Measurements from ENCODE around the gene SV2B. TPM values are rescaled to one million over a fixed set of nuclear protein-coding genes. Genes with fewer than 3 reads are reported as not detected.
A peak's percentile ranks its signal among the peaks of the same experiment; 100 is the strongest.

Gene SV2B
- total and polyA plus RNA-seq, 2 experiments from 2014 or later, result 0.06 to 0.76 TPM

DNA sequence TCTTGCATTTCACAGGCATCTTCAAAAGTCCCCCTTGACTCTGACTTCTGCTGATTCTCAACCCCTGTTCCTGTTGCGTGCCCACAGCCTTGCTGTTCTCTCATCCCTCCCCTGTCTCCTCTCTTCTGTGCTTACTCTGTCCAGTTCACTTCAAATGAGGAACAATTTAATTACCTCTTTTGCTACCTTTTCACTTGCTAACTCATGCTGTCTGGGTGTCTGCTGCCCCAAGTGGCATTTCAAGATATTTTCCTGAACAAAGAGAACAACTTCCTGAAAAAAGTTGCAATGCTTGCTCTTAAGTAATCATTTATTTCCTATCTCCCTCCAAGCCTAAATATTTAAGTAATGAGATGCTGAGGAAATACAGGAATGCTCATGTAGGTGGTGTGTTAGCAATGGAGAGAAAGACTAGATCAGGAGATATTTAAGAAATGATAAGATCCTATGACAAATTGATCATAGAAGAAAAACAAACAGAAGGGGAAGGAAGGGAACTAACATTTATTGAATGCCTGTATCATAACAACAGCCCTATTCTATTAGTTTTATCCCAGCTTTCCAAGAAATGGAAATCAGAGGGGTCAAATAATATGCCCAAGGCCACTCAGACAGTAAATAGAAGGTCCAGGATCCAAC is 42.2 kb downstream of the SV2B start:
- Histone ChIP-seq H3K4me1 (ENCODE audit: insufficient read depth) (no peaks in the 10 kb centered on the region), H4K20me1 (replicated peaks; ENCODE audit: insufficient read depth) (no peaks in the 10 kb centered on the region), H2AFZ (peak overlapping the region; percentile 67), H3K4me3 (no peak overlapping the region), H3K27me3 (ENCODE audit: insufficient read depth) (no peaks in the 10 kb centered on the region), H3F3A (replicated peaks; ENCODE audit: low read depth) (no peaks in the 10 kb centered on the region), H3K9me2 (ENCODE audit: insufficient read depth) (no peaks in the 10 kb centered on the region), H3K36me3 (ENCODE audit: insufficient read depth) (no peaks in the 10 kb centered on the region), H3K4me2 (no peak overlapping the region), H3K79me2 (replicated peaks; ENCODE audit: insufficient read depth) (no peaks in the 10 kb centered on the region), H3K27ac (ENCODE audit: low read depth) (no peak overlapping the region)
- Mint-ChIP-seq H3K27ac (no peak overlapping the region), H3K4me3 (no peak overlapping the region), H3K4me1 (peaks cover 4% of the 10 kb centered on the region; the same call in 2 of the 3 replicates), H3K36me3 (ENCODE audit: low read depth) (no peaks in the 10 kb centered on the region), H3K9me3 (no peaks in the 10 kb centered on the region), H3K27me3 (ENCODE audit: insufficient read depth, low read depth, poor library complexity) (peaks cover 2% of the 10 kb centered on the region)
- ATAC-seq (peak; percentile 56; the same call in 2 of the 3 replicates), DNase-seq (ENCODE audit: low spot score) (peak; percentile 56)
- TF ChIP-seq STAT1 (IDR thresholded peaks at IDR 0.05; ENCODE audit: unreplicated experiment), result no peak
- no peak for TF ChIP-seq ZNF114 (CRISPR knock-in tag; IDR thresholded peaks at IDR 0.05)
- TF ChIP-seq, protein P1, sequence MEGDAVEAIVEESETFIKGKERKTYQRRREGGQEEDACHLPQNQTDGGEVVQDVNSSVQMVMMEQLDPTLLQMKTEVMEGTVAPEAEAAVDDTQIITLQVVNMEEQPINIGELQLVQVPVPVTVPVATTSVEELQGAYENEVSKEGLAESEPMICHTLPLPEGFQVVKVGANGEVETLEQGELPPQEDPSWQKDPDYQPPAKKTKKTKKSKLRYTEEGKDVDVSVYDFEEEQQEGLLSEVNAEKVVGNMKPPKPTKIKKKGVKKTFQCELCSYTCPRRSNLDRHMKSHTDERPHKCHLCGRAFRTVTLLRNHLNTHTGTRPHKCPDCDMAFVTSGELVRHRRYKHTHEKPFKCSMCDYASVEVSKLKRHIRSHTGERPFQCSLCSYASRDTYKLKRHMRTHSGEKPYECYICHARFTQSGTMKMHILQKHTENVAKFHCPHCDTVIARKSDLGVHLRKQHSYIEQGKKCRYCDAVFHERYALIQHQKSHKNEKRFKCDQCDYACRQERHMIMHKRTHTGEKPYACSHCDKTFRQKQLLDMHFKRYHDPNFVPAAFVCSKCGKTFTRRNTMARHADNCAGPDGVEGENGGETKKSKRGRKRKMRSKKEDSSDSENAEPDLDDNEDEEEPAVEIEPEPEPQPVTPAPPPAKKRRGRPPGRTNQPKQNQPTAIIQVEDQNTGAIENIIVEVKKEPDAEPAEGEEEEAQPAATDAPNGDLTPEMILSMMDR (conservative IDR thresholded peaks at IDR 0.05; ENCODE audit: low read depth in 2 of 2), result peak; percentile 55 to 72

DNA sequence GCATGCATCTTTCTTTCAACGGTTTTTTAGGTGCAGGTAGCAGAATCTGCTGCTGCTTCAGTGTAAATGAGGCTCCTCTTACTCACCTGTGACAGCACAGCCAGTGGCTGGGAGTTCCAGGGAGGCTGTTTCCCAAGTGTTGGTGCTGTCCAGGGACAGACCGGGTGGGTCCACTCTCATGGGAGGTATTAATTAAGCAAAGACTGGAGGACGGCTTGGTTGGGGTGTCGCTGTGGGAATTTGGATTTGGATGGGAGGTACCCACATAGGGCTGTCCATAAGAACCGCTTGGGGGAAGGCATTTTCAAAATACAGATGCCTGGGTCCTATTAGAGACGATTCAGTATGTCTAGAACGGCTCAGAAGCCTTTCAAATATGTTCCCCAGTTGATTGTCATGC is 42.9 kb downstream of the SV2B start:
- Mint-ChIP-seq H3K4me3 (no peak overlapping the region), H3K27ac (no peak overlapping the region), H3K9me3 (no peaks in the 10 kb centered on the region), H3K4me1 (peaks cover 4% of the 10 kb centered on the region; the same call in 2 of the 3 replicates), H3K36me3 (ENCODE audit: low read depth) (no peaks in the 10 kb centered on the region), H3K27me3 (ENCODE audit: insufficient read depth, low read depth, poor library complexity) (peaks cover 2% of the 10 kb centered on the region)
- Histone ChIP-seq H2AFZ (no peak overlapping the region), H3K79me2 (replicated peaks; ENCODE audit: insufficient read depth) (no peaks in the 10 kb centered on the region), H3K4me3 (no peak overlapping the region), H3K4me2 (no peak overlapping the region), H3F3A (replicated peaks; ENCODE audit: low read depth) (no peaks in the 10 kb centered on the region), H3K27ac (ENCODE audit: low read depth) (no peak overlapping the region), H3K9me2 (ENCODE audit: insufficient read depth) (no peaks in the 10 kb centered on the region), H3K27me3 (ENCODE audit: insufficient read depth) (no peaks in the 10 kb centered on the region), H3K4me1 (ENCODE audit: insufficient read depth) (no peaks in the 10 kb centered on the region), H4K20me1 (replicated peaks; ENCODE audit: insufficient read depth) (no peaks in the 10 kb centered on the region), H3K36me3 (ENCODE audit: insufficient read depth) (no peaks in the 10 kb centered on the region)
- no peak; the same call in 2 of the 3 replicates for ATAC-seq
- DNase-seq (ENCODE audit: low spot score), result no peak
- no peak for TF ChIP-seq EZH2phosphoT487 (IDR thresholded peaks at IDR 0.05; ENCODE audit: unreplicated experiment)
- TF ChIP-seq, protein P2, sequence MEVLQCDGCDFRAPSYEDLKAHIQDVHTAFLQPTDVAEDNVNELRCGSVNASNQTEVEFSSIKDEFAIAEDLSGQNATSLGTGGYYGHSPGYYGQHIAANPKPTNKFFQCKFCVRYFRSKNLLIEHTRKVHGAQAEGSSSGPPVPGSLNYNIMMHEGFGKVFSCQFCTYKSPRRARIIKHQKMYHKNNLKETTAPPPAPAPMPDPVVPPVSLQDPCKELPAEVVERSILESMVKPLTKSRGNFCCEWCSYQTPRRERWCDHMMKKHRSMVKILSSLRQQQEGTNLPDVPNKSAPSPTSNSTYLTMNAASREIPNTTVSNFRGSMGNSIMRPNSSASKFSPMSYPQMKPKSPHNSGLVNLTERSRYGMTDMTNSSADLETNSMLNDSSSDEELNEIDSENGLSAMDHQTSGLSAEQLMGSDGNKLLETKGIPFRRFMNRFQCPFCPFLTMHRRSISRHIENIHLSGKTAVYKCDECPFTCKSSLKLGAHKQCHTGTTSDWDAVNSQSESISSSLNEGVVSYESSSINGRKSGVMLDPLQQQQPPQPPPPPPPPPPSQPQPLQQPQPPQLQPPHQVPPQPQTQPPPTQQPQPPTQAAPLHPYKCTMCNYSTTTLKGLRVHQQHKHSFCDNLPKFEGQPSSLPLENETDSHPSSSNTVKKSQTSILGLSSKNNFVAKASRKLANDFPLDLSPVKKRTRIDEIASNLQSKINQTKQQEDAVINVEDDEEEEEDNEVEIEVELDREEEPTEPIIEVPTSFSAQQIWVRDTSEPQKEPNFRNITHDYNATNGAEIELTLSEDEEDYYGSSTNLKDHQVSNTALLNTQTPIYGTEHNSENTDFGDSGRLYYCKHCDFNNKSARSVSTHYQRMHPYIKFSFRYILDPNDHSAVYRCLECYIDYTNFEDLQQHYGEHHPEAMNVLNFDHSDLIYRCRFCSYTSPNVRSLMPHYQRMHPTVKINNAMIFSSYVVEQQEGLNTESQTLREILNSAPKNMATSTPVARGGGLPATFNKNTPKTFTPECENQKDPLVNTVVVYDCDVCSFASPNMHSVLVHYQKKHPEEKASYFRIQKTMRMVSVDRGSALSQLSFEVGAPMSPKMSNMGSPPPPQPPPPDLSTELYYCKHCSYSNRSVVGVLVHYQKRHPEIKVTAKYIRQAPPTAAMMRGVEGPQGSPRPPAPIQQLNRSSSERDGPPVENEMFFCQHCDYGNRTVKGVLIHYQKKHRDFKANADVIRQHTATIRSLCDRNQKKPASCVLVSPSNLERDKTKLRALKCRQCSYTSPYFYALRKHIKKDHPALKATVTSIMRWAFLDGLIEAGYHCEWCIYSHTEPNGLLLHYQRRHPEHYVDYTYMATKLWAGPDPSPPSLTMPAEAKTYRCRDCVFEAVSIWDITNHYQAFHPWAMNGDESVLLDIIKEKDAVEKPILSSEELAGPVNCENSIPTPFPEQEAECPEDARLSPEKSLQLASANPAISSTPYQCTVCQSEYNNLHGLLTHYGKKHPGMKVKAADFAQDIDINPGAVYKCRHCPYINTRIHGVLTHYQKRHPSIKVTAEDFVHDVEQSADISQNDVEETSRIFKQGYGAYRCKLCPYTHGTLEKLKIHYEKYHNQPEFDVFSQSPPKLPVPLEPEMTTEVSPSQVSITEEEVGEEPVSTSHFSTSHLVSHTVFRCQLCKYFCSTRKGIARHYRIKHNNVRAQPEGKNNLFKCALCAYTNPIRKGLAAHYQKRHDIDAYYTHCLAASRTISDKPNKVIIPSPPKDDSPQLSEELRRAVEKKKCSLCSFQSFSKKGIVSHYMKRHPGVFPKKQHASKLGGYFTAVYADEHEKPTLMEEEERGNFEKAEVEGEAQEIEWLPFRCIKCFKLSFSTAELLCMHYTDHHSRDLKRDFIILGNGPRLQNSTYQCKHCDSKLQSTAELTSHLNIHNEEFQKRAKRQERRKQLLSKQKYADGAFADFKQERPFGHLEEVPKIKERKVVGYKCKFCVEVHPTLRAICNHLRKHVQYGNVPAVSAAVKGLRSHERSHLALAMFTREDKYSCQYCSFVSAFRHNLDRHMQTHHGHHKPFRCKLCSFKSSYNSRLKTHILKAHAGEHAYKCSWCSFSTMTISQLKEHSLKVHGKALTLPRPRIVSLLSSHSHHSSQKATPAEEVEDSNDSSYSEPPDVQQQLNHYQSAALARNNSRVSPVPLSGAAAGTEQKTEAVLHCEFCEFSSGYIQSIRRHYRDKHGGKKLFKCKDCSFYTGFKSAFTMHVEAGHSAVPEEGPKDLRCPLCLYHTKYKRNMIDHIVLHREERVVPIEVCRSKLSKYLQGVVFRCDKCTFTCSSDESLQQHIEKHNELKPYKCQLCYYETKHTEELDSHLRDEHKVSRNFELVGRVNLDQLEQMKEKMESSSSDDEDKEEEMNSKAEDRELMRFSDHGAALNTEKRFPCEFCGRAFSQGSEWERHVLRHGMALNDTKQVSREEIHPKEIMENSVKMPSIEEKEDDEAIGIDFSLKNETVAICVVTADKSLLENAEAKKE (CRISPR knock-in tag; IDR thresholded peaks at IDR 0.05), result no peak
- TF ChIP-seq, protein P1 (conservative IDR thresholded peaks at IDR 0.05; ENCODE audit: low read depth in 2 of 2), result no peak
- no peak for TF ChIP-seq EZH2 (IDR thresholded peaks at IDR 0.05; ENCODE audit: low read depth, unreplicated experiment)
- no peak for TF ChIP-seq STAT1 (IDR thresholded peaks at IDR 0.05; ENCODE audit: unreplicated experiment)
- no peak for TF ChIP-seq JUNB (IDR thresholded peaks at IDR 0.05; ENCODE audit: unreplicated experiment)
- TF ChIP-seq, protein P3, sequence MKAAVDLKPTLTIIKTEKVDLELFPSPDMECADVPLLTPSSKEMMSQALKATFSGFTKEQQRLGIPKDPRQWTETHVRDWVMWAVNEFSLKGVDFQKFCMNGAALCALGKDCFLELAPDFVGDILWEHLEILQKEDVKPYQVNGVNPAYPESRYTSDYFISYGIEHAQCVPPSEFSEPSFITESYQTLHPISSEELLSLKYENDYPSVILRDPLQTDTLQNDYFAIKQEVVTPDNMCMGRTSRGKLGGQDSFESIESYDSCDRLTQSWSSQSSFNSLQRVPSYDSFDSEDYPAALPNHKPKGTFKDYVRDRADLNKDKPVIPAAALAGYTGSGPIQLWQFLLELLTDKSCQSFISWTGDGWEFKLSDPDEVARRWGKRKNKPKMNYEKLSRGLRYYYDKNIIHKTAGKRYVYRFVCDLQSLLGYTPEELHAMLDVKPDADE (IDR thresholded peaks at IDR 0.05), result no peak
